Astrocyte (in vitro differentiated cells and primary cell): ENCODE measurements around the gene CERK. TPM values are rescaled to one million over a fixed set of nuclear protein-coding genes. Genes with fewer than 3 reads are reported as not detected.

Experiments
- DNase-seq: peaks from one replicate; pipeline ENCODE4 v3.0.0-alpha.2; 2010; ENCODE audit warnings: low read depth
- FAIRE-seq: peaks from 2 replicates; lab custom pipeline; 2011; peaks lifted over from hg19 to GRCh38; lab: Jason Lieb, UNC
- H2AFZ ChIP-seq: 2 replicates; pipeline ENCODE4 v1.6.0; 2012; ENCODE audit warnings: low read depth, low read length, inconsistent platforms
- H3K27ac ChIP-seq: 2 replicates; pipeline ENCODE4 v1.5.1; 2011; ENCODE audit warnings: low read depth, low read length, inconsistent platforms
- H3K27me3 ChIP-seq: 2 replicates; pipeline ENCODE4 v1.6.0; 2011; ENCODE audit warnings: low read length, inconsistent platforms; ENCODE audit not compliant: insufficient read depth
- H3K36me3 ChIP-seq: 2 replicates; pipeline ENCODE4 v1.5.1; 2011; ENCODE audit warnings: low read length, inconsistent platforms; ENCODE audit not compliant: insufficient read depth
- H3K4me1 ChIP-seq: 2 replicates; pipeline ENCODE4 v1.5.1; 2011; ENCODE audit warnings: low read length, inconsistent platforms; ENCODE audit not compliant: insufficient read depth
- H3K4me2 ChIP-seq: 2 replicates; pipeline ENCODE4 v1.6.0; 2012; ENCODE audit warnings: low read length, inconsistent platforms
- H3K4me3 ChIP-seq: 2 replicates; pipeline ENCODE4 v1.5.1; 2011; ENCODE audit warnings: low read depth, mild to moderate bottlenecking, low read length, inconsistent platforms; ENCODE audit not compliant: insufficient read depth
- H3K79me2 ChIP-seq: 2 replicates; pipeline ENCODE4 v1.6.0; 2012; ENCODE audit warnings: mild to moderate bottlenecking, low read length, inconsistent platforms; ENCODE audit not compliant: insufficient read depth
- H3K9ac ChIP-seq: 2 replicates; pipeline ENCODE4 v1.6.0; 2012; ENCODE audit warnings: mild to moderate bottlenecking, low read length, inconsistent platforms
- H3K9me3 ChIP-seq: 2 replicates; pipeline ENCODE4 v1.5.1; 2012; ENCODE audit warnings: low read depth, mild to moderate bottlenecking, low read length, inconsistent platforms; ENCODE audit not compliant: insufficient read depth
- H4K20me1 ChIP-seq: 2 replicates; pipeline ENCODE4 v1.6.0; 2012; ENCODE audit warnings: low read length, inconsistent platforms; ENCODE audit not compliant: insufficient read depth
- H3K27ac Mint-ChIP-seq: one replicate; pipeline ENCODE4 v1.8.0; 2021; ENCODE audit warnings: mild to moderate bottlenecking, mixed read lengths; ENCODE audit not compliant: unreplicated experiment
- H3K27me3 Mint-ChIP-seq: one replicate; pipeline ENCODE4 v1.8.0; 2021; ENCODE audit warnings: low read depth, mixed read lengths; ENCODE audit not compliant: unreplicated experiment
- H3K36me3 Mint-ChIP-seq: one replicate; pipeline ENCODE4 v1.8.0; 2021; ENCODE audit warnings: low read depth, mixed read lengths; ENCODE audit not compliant: unreplicated experiment
- H3K4me1 Mint-ChIP-seq: one replicate; pipeline ENCODE4 v1.8.0; 2021; ENCODE audit warnings: low read depth, mixed read lengths; ENCODE audit not compliant: unreplicated experiment
- H3K4me3 Mint-ChIP-seq: one replicate; pipeline ENCODE4 v1.8.0; 2021; ENCODE audit warnings: mild to moderate bottlenecking, moderate library complexity, mixed read lengths; ENCODE audit not compliant: unreplicated experiment
- H3K9me3 Mint-ChIP-seq: one replicate; pipeline ENCODE4 v1.8.0; 2021; ENCODE audit warnings: mild to moderate bottlenecking, mixed read lengths; ENCODE audit not compliant: unreplicated experiment
- EZH2 ChIP-seq: IDR thresholded peaks from 2 replicates; pipeline ENCODE4 v1.6.1; 2012; ENCODE audit warnings: mild to moderate bottlenecking, low read length, inconsistent platforms; ENCODE audit not compliant: insufficient read depth
- total RNA-seq: library from RNA; stranded (reverse); gene quantifications from 2 replicates; pipeline ENCODE4 v1.2.1, GENCODE V29; 2021
- TF ChIP-seq, protein P1 (sequence below): IDR thresholded peaks from 2 replicates; pipeline ENCODE4 v1.5.1; 2011; ENCODE audit warnings: low read depth, mild to moderate bottlenecking, inconsistent platforms, low read length, moderate library complexity; ENCODE audit not compliant: insufficient read depth

CERK gene
- total RNA-seq, 1 donor from 2014 or later = 23.2 TPM

DNA sequence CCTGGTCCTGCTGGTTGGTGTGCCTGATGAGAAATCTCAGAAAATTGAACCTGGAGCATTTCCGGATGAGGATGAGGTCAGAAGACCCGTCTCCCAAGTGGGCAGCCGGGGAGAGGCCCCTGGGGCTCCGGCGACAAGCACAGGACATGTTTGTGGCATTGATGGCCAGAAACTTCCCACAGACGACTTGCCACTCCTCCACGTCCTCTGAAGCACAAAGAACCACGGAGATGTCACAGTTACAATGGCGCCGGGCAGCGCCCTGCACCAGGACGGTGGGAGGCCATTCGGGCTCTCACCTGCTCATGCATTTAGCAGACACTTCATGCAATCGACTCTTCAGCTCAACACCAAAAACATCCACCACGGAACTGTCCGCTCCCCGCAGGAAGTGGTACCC is 46.5 kb downstream of the CERK start:
- FAIRE-seq (no peak), DNase-seq (no peak)
- Histone ChIP-seq H3K4me3 (no peak overlapping the region), H3K27ac (no peak overlapping the region), H3K4me2 (no peak overlapping the region), H3K9me3 (no peaks in the 10 kb centered on the region), H3K27me3 (no peaks in the 10 kb centered on the region), H3K9ac (no peak overlapping the region), H4K20me1 (peaks cover 5% of the 10 kb centered on the region), H3K4me1 (no peaks in the 10 kb centered on the region), H3K36me3 (peaks cover 21% of the 10 kb centered on the region), H3K79me2 (no peaks in the 10 kb centered on the region), H2AFZ (no peak overlapping the region)
- Mint-ChIP-seq H3K27ac (no peak overlapping the region), H3K4me1 (no peaks in the 10 kb centered on the region), H3K27me3 (no peaks in the 10 kb centered on the region), H3K9me3 (no peaks in the 10 kb centered on the region), H3K36me3 (peaks cover 18% of the 10 kb centered on the region), H3K4me3 (no peak overlapping the region)
- no peak for TF ChIP-seq EZH2
- TF ChIP-seq, protein P1, sequence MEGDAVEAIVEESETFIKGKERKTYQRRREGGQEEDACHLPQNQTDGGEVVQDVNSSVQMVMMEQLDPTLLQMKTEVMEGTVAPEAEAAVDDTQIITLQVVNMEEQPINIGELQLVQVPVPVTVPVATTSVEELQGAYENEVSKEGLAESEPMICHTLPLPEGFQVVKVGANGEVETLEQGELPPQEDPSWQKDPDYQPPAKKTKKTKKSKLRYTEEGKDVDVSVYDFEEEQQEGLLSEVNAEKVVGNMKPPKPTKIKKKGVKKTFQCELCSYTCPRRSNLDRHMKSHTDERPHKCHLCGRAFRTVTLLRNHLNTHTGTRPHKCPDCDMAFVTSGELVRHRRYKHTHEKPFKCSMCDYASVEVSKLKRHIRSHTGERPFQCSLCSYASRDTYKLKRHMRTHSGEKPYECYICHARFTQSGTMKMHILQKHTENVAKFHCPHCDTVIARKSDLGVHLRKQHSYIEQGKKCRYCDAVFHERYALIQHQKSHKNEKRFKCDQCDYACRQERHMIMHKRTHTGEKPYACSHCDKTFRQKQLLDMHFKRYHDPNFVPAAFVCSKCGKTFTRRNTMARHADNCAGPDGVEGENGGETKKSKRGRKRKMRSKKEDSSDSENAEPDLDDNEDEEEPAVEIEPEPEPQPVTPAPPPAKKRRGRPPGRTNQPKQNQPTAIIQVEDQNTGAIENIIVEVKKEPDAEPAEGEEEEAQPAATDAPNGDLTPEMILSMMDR = no peak

DNA sequence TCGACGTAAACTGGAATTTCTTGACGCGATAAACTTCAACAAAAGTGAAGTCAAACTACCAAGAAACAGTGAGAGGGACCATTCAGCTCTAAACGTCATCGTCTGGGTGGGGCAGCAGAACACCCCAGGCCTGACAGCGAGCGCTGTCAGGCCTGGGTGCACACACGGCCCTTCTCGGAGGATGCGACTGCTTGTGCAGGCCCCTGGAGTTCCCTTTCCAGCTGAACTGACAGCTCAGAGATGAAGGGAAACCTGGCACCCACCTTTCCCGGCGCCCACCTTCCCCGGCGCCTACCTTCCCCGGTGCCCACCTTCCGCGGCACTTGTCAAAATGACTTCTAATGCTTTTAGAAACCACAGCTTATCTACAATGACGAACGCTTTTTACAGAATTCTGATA is 47.9 kb downstream of the CERK start:
- peaks cover 5% of the 10 kb centered on the region for H4K20me1 ChIP-seq
- Mint-ChIP-seq H3K4me3 (no peak overlapping the region), H3K36me3 (peaks cover 24% of the 10 kb centered on the region), H3K9me3 (no peaks in the 10 kb centered on the region), H3K4me1 (no peaks in the 10 kb centered on the region), H3K27me3 (no peaks in the 10 kb centered on the region), H3K27ac (no peak overlapping the region)
- H3K79me2 ChIP-seq = no peaks in the 10 kb centered on the region
- no peaks in the 10 kb centered on the region for H3K9me3 ChIP-seq
- DNase-seq (no peak), FAIRE-seq (no peak)
- H3K27me3 ChIP-seq = no peaks in the 10 kb centered on the region
- H3K4me1 ChIP-seq = no peaks in the 10 kb centered on the region
- peaks cover 18% of the 10 kb centered on the region for H3K36me3 ChIP-seq
- no peak overlapping the region for H3K27ac ChIP-seq
- TF ChIP-seq, protein P1 = no peak
- TF ChIP-seq EZH2 = no peak
- no peak overlapping the region for H3K9ac ChIP-seq
- no peak overlapping the region for H3K4me3 ChIP-seq
- H2AFZ ChIP-seq = no peak overlapping the region
- H3K4me2 ChIP-seq = no peak overlapping the region

DNA sequence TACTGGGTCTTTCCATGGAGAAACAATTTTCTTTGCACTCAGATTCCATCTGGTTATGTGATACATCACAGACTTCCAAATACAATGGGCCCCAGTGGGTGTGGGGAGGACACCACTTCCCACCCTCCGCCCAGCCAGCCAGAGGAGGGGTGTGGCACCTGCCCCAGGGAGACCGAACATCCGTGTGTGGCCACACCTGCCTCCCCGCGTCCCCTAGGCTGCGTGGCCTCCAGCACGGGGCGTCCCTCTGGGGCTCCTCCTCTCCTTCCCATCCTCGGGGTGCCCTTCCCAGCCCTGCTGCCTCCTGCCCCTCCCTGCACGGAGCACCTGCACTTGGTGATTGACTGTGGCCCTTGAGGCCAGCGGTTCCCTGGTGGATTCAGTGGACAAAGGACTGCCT is 49.1 kb downstream of the CERK start:
- Histone ChIP-seq H4K20me1 (peaks cover 9% of the 10 kb centered on the region), H3K79me2 (no peaks in the 10 kb centered on the region), H3K9me3 (no peaks in the 10 kb centered on the region), H3K4me1 (no peaks in the 10 kb centered on the region), H3K27ac (no peak overlapping the region), H3K4me2 (no peak overlapping the region), H2AFZ (no peak overlapping the region), H3K27me3 (no peaks in the 10 kb centered on the region), H3K9ac (no peak overlapping the region), H3K4me3 (no peak overlapping the region), H3K36me3 (peaks cover 15% of the 10 kb centered on the region)
- FAIRE-seq (no peak), DNase-seq (no peak)
- Mint-ChIP-seq H3K27me3 (no peaks in the 10 kb centered on the region), H3K9me3 (no peaks in the 10 kb centered on the region), H3K36me3 (peaks cover 18% of the 10 kb centered on the region), H3K4me1 (no peaks in the 10 kb centered on the region), H3K27ac (no peak overlapping the region), H3K4me3 (no peak overlapping the region)
- no peak for TF ChIP-seq EZH2
- TF ChIP-seq, protein P1 = no peak
